GOT3 (cell line): ENCODE results near the gene NARF.

Source experiments
- DNase-seq: peaks from one replicate; lab custom pipeline; 2025; ENCODE audit warnings: mixed read lengths; lab: John Stamatoyannopoulos, UW

NARF gene

GRCh38 chr17:82474223-82475010 is 15.9 kb downstream of the NARF start:
- DNase-seq: no peak

DNA sequence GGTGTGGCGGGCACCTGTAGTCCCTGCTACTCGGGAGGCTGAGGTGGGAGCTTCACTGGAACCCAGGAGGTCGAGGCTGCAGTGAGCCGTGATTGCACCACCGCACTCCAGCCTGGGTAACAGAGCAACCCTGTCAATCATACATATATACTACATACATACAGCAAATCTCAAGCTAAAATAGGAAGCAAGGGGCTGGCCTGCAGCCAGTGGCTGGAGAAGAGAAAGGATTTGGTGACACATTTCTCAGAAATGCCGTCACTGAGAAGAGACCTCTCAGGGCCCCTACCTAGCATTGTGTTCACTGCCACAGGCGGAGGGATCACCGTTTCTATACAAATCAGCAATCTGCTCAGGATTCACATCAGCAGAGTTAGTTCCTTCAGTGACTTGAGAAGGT is 16.9 kb downstream of the NARF start:
- DNase-seq: no peak

DNA sequence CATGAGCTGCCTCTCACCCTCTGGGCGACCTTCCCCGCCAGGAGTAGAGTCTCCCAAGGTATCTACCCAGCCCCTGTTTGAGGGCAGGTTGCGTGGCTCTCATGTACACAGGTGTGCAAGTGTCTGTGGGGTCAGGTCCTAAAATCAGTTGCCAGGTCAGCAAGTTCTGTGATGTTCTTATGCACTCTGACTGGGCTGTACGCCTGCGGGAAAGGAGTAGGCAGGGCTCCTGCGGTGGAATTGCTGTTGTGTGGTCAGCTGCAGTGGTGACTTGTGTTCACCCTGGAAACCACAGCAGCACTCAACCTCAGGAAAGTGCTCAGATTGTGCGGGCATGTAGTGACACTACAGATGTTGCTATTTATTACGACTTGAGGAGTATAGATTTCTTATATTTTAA is 19.4 kb downstream of the NARF start:
- no peak for DNase-seq

DNA sequence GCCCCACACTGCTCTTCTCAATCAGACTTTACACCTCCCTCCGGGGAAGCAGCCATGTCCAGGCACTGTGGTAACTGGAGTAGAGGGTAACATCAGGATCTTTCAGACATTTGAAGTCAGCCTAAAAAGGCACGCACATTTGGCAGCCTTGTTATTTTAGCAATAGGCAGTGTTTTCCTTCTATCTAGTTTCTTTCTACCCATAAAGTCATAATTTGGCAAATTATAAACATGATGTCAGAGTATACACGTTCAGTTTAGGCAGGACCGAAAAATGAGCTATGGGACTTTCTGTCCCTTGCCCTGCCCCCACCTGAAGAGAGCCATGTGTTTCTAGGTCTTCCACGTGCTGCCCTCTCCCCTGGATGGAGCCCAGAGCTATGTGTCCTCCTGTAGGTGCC is 21.1 kb downstream of the NARF start:
- no peak for DNase-seq

DNA sequence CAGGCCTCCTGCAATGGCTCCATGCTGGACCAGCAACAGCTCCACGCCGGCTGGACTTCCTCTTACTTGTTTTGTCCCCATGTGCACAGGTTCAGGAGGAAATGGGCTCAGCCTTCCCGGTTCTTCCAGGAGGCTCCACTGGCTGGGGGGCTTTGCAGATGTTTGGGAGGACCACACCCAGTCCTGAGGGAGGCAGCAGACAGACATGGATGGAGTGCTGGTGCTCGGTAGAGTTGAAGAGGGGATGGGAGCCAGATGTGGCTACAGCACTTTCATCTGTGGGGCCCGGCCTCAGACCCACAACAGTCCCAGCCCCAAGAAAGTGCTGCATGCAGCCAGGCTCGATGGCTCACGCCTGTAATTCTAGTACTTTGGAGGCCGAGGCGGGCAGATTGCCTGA is 21.8 kb downstream of the NARF start:
- DNase-seq: no peak

- DNase-seq: no peak
Measured at GRCh38 chr17:82483204-82483660, 24.7 kb downstream of the NARF start.

- DNase-seq: no peak
Measured at GRCh38 chr17:82483836-82484235, 25.3 kb downstream of the NARF start.

GRCh38 chr17:82486231-82487094 is 27.9 kb downstream of the NARF start:
- no peak for DNase-seq

DNA sequence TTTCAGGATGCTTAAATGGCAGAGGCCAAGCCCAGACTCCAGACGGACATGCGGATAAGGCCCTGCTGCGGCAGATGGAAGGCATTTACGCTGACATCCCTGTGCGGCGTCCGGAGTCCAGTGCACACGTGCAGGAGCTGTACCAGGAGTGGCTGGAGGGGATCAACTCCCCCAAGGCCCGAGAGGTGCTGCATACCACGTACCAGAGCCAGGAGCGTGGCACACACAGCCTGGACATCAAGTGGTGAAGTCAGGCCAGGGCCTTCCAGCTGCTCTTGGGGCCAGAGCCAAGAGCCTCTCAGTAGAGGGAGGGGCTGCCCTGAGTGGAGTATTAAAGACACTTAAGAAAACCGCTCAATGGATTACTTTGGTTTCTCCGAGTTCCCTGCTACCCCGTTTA is 29.4 kb downstream of the NARF start:
- DNase-seq: no peak

DNA sequence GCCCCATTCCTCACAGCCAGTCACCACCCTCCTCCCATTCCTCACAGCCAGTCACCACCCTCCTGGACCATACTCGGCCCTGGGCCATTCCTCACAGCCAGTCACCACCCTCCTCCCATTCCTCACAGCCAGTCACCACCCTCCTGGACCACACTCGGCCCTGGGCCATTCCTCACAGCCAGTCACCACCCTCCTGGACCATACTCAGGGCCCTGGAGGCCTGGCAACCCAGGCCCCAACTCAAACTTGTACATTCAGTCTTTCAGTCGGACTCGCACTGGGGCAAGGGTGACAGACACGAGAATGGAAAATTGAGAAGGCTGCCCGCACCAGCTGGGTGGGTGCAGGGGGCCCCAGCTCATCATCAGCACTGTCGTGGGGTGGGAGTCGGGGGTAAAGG is 30.6 kb downstream of the NARF start:
- DNase-seq: peak; percentile 27

DNA sequence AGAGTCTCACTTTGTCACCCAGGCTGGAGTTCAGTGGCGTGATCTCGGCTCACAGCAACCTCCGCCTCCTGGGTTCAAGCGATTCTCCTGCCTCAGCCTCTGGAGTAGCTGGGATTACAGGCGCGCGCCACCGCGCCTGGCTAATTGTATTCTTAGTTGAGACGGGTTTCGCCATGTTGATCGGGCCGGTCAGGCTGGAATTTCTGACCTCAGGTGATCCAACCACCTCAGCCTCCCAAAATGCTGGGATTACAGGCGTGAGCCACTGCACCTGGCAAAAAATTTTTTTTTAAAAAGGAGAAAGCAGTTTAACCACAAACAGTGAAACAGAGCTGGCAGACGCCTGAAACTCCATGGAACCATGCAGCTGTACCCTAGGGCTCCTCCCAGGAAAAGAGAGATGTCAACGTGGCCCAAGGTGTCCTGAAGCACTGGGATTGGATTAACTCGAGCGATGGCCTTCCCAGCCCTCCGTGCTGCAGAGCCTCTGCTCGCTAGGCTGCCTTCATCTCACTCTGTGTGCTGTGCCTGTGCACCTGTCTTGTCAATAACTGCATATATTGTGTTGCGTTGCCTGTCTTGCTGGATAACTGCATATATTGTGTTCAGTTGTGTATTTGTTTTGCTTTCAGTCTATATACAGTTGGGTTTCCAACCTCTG is 31.4 kb downstream of the NARF start:
- no peak for DNase-seq

DNA sequence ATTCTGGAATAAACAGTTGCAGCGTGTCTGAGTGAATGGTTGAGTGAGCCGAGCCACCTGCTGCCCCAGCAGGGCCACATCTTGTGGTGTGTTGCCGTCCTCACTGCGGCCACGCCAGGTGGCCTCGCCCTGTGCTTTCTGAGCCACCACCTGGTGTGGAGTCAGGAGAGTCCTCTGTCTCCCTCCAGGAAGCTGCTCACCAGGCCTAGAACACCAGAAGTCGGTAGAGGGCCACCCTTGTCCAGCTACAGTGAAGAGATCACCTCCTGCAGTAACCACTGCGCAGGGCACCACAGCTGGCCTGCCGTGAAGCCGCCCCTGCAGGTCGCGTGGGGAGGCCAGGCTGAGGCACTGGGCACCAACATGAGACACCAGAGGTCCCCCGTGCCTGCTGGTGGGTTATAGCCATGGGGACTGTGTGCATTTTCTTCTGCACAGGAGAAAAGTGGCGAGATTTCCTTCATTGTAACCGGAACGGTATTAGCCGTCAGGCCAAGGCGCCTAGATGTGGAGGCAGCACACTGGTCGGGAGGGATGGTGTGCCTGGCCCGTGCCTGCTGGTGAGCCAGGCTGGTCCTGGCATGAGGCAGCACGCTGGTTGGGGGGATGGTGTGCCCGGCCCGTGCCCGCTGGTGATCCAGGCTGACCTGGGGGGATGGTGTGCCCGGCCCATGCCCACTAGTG is 32.1 kb downstream of the NARF start:
- DNase-seq: no peak

DNA sequence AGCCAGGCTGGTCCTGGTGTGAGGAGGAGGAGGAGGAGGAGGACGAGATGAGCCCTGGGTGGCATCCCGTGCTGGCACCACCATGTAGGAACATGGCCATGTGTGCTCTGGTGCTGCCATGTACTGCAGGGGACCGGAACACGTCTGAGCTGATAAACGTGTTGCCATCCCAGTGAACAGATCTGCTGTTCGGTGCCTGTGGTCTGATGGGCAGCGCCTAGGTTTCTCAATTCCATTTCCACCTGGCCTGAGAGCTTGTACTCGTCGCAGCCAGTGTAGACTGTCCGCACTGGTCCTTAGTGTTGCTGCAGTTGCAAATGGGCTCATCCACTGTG is 32.6 kb downstream of the NARF start:
- no peak for DNase-seq

GRCh38 chr17:82491533-82491932 is 33.0 kb downstream of the NARF start:
- no peak for DNase-seq

GRCh38 chr17:82492643-82493225 is 34.2 kb downstream of the NARF start:
- no peak for DNase-seq

GRCh38 chr17:82493226-82493781 is 34.8 kb downstream of the NARF start:
- DNase-seq: no peak

DNA sequence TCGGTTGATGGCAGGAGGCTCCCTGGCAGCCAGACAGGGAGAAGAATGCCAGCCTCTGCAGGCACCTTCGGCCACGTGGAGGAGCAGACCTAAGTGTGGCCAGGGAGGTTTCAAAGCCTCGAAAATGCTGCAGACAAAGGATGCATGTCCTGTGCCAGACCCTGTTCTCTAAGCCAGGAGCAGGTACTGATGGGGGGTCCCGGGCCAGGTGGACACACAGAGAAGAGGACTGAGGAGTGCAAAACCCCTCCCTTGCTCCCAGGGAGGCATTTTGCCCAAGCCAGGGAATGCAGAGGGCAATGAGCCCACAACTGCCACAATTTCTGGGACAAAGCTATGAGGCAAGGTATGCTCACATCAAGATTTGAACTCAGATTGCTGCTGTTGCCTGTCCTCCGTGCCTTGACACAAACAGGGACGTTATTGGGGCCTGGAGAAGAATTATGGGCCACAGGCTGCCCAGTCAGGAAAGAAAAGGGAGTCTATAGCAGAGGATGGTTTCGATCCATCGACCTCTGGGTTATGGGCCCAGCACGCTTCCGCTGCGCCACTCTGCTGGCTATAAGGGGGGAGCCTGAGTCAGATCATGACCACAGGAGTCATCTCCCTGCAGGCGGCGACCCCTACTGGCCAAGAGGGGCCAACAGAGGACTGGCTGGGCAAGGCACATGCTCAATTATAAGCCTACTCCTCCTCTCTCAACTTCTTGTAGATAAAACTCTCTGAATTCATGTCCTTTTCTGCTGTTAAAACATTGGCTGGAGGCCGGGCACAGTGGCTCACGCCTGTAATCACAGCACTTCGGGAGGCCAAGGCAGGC is 35.9 kb downstream of the NARF start:
- DNase-seq: peak; percentile 80

GRCh38 chr17:82495844-82496528 is 37.4 kb downstream of the NARF start:
- no peak for DNase-seq

- DNase-seq: peak; percentile 79
Measured at GRCh38 chr17:82496529-82497434, 38.2 kb downstream of the NARF start.
